Muscle of arm (tissue), 12 donors: Measurements from ENCODE around the gene FRMD1. TPM values are rescaled to one million over a fixed set of nuclear protein-coding genes. Genes with fewer than 3 reads are reported as not detected.

ENCODE experiments used
- DNase-seq: peaks from one replicate; pipeline ENCODE4 v3.0.0-alpha.2; 2013
- polyA plus RNA-seq, 12 donors: library from polyadenylated mRNA; unstranded; fragments of 120-200 nt; gene quantifications; one replicate each; pipeline ENCODE4 v1.2.1, GENCODE V29; 2013; ENCODE audit not compliant: insufficient read length in 12 of 12

Gene FRMD1
- polyA plus RNA-seq, 12 donors, result 0.10 to 7.7 (median 0.42) TPM; not detected in 1

DNA sequence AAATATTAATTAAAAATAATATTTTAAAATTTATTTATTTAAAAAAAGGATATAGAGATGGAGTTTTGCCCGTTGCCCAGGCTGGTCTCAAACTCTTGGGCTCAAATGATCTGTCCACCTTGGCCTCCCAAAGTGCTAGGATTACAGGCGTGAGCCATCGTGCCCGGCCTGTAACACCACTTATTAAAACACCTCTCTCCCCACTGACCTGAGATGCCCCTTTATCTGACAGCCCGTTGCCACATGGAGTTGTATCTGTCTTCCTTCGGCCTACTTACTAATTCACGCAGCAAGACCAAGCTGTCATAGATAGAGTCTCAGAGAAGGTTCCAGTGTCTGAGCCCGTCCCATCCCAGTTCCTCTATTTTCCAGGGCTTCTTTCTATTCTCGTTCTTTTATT is 50.8 kb downstream of the FRMD1 start:
- DNase-seq, result no peak

DNA sequence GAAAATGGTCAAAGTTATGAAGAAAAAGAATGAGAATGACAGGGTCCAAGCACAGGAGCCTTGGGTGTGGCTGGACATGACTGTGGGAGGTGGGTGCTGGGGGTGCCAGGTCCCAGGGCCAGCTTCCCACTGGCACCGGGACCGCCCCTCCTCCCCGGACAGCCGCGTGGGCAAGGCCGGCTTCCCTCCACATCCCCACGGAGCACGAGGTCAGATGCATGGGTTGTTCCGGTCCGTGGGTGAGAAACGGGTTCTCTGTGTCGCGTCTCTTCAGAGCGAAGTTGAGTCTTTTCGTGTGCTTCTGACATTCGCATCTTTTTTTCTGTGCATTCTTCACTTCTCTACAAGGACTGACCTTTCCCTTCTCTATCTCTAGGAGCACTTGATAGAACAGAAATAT is 51.5 kb downstream of the FRMD1 start:
- DNase-seq, result no peak

DNA sequence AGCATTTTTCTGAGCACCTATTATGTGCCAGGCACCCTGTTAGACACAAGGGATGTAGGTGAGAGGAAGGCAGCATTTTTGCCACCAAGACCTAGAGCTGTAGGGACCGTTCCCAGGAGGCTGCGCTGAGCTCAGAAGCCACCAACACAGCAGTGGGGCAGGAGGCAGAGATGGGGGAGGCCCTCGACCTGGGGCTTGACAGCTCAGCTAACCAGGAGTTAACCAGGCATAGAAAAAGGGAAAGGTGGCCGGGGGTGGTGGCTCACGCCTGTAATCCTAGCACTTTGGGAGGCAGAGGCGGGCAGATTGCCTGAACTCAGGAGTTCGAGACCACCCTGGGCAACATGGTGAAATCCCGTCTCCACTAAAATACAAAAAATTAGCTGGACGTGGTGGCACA is 52.1 kb downstream of the FRMD1 start:
- DNase-seq, result no peak

DNA sequence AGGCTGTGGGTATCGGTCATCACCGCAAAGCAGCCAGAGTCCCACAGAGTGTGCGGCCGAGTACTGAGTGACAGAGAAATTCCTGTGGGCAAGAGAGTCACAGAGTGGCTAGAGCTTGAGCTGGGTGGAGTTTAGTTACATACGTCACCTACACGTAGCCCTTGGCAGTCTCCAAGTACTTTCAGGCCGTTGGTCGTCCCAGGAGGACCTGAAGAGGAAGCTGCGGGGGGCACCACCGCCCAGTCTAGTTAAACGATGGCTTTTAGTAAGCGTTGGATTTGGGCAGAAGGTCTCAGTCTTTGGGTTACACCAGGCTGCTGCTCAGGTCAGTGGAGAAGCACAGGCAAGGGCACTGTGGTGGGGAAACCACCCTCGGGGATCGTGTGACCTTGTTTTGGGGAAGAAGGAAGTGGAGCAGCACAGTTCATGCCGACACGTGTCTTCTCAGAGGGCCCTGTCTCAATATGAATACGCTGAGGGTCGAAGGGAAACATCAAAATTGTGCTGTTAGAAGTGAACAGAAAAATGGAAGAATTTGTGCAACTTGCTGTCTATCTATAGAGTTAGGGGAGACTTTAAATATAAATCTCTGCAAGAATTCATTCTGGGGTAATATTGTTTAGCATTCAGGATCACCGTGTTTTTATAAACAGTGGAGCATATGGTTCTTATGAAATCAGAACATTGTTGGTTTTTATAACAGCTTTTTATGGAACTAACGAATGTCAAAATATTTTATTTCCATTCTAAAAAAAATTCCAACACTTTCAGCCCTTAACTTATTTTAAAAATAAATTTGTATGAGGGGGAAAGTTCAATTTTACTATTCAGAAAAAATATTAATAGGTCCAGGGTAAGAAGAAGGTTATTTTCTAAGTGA is 52.9 kb downstream of the FRMD1 start:
- no peak for DNase-seq

DNA sequence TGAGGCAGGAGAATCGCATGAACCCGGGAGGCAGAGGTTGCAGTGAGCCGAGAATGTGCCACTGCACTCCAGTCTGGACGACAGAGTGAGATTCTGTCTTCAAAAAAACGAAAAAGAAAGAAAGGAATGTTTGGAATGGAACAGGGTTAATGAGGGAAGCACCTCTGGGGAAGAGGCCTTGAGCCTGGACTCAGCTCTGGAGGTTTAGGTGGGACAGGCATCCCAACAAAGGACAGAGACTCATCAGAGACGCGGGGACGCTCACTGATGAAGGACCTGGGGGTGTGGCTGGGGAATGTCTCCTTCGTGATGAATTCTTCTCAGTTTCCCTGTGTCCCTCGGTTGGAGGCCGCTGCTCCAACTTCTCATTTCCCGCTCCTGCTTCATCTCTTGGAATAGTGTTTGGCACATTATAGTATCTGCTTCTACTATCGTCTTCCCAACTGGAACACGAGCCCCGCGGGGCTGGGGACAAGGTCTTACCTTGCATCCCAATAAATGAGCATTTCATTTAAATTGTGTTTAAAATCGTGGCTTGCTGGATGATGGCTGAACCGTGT is 54.0 kb downstream of the FRMD1 start:
- DNase-seq, result no peak

DNA sequence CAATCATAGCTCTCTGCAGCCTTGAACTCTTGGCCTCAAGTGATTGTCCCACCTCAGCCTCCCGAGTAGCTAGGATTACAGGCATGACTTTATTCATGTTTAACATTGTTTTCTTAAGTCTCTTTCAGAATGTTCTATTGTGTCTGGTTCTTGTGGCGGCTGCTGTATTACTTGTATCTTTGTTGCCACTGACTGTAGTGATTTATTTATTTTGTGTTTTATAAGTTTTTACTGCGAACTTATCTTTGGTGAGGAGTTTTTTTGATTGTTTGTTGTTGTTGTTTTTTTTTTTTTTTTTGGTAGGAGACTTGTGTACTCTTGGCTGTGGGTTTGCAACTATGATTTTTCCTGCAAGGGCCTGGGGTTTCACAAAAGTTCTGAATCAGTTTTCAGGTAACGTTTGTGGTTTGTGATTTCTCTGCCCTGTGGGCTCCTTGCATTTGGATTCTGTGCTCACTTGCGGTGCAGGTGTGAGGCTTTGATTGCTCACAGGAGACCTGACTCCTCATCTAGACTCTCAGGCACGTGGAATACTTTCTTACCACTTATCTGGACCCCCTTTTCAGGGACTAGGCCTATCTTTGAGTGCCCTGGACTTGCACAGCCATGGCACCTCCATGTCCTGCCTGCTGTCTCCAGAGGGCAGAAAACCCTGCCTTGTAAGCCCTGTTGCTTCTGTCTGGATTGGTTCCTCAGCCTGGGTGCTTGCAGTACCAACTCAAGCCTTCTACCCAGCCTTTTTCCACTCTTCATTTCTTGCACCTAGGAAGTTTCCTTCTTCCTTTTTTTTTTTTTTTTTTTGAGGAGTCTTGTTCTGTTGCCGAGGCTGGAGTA is 56.3 kb downstream of the FRMD1 start:
- no peak for DNase-seq

DNA sequence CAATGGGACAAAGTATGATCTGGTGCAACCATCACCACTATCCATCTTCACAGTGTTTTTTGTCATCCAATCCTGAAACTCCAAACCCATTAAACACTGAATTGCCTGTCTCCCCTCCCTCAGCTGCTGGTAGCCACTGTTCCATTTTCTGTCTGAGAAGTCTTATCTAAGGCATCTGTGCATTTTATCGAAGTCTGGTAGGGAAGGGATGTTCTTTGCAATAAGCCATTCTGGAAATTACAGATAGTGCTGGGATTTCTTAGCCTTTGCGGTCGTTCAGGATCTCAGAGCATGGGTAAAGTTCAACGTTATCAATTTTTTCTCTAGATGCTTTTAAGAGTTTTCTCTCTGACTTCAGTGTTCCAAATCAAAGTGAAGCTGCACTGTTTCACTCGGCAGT is 57.4 kb downstream of the FRMD1 start:
- no peak for DNase-seq

DNA sequence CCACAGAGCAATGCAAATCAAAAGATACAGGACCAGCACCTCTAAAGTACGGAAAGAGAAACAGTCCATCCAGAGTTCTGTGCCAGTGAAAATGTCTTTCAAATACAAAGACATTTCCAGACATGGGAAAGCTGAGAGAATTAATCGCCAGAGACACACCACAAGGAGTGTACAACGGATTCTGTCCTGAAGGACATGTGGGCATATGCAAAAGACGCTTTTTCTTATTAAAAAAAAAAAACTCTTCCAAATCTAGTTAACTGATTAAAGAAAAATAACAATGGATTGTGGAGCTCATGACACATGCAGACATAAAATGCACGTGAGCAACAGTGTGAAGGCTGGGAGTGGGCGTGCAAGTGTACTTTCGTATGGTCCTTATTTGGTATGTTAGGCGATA is 58.8 kb downstream of the FRMD1 start:
- no peak for DNase-seq

DNA sequence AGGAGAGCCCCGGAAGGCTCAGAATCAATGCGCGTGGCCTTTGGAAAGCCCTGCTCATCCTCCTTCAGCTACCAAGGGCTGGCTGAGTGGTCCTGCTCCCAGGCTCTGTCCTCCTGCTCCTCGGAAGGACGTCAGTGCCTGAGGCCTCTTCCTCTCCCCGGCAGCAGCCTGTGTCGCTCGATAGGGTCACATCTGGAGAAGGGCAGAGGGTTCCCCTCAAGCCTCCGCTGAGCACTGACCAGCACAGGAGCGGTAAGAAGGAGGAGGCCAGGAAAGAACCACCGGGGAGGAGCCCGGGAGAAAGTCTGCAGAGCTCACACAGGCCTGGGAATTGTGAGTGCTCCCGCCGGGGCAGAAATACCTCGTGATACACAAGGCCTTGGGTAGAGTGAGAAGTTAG is 60.3 kb downstream of the FRMD1 start:
- DNase-seq, result no peak

DNA sequence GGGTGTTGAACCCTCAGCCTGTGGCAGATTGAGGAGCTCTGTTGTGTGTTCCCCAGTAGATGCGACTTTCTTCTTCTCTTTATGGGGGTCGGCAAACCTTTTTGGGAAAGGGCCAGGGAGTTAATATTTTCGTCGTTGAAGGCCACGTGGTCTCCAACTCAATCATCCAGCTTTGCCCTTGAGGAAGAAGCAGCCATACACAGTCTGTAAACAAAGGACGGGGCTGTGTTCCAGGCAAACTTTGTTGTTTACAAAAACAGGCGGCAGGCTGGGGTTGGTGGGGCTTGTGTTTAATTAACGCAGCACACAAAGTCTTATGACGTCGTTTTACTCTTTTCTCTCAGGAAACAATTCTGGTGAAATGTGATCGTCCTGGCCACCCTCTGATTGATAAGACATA is 61.4 kb downstream of the FRMD1 start:
- no peak for DNase-seq

DNA sequence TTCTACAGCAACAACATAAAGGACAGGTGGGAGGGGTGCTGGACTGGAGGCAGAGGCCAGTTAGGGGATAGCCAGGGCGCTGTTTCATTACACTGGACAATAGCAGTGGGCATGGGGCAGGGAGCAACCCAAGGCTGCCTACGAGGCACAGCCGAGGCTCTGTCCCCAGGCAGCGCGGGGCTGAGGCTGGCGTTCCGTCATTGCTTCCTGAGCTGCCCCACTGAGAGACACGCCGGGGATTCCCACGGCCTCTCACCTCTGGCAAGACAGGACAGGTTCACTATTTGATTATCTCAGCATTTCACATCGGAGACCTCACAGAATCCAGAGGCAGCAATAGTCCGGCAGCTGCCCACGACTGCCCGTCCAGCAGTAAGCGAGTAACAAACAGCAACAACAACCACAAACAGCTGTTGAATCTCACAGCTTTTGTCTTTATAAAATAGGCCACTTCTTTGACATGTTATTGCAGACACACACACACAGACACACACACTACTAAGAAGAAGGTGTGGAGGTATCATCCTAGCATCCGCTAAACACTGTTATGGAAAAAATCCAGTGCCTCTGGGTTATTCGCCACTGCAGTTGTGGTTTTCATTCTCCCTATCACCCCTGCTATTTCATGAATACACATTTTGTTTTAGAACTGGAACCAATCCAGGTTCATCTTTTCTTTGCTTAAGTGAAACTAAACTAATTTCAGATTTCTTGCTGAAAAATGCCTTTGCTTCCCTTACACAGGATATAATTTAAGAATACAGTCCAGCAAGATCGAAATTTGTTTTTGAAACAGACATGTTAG is 62.1 kb downstream of the FRMD1 start:
- no peak for DNase-seq

DNA sequence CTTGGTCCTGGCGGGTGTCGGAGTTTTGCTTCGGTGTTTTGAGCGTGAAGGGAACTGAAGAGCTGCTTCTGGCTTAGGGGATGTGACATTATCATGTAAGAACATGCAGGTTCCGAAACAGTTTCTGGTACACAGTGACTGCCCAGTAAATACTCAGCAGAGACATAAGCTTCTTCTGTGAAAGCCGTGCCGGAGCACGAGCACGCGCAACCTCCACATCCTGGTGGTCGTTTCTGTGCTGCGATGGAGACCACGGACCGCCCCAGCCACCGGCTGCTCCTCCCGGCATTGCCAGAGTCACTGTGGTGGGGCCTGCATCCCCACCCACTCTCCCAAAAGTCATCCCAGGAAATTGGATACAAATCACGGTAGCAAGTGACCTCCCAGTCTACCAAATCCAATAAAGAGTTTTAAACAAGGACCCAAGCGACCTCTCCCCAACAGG is 62.8 kb downstream of the FRMD1 start:
- no peak for DNase-seq

DNA sequence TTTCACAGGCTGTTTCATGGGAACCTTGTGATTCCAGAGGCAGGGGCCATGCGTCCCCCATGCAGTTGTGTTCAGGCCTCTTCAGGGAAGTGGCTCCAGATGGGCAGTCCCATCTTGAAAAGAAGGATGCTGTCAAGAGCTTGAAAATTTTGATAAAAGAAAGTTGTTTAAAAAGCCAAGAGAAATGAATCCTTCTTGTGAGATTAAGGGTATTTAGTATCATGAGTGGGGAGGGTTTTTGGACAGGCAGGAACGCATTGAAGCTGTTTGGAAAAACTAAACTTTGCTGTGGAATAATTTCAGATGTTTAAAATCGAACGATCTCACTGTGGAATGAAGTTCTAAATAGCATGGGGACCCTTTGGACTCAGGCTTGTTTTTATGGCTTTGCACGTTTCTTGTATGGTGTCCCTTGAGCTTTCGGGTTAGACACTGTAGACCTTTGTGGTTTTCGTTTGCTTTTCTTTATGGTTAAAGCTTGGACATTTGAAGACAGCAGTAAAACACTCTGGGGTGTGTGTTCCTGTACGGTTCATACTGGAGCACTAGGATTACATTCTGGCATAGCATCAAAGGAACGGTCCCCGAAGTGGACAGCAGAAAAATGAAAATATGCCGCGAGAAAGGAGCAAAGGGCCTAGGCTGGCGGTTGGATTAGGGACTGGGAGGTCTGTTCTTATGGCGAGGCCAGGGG is 63.4 kb downstream of the FRMD1 start:
- peak; percentile 52 for DNase-seq

DNA sequence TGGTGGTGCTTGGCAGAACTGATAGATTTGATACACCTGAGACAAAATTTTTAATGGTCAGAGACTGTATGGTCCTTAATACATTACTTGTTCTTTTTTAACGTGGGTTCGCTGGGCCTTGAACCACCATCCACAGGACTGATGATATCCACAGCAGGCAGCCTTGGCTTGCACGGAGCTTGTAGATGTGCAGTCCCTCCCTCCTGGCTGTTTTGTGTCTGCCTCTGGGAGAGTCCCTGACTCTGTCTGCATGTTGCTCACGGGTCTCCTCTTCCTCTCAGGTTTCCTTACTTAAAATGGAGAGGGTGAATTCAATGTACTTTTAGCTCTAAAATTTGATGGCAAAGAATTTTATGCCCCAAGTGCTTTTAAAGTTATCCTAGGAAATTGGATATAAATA is 64.0 kb downstream of the FRMD1 start:
- DNase-seq, result no peak

DNA sequence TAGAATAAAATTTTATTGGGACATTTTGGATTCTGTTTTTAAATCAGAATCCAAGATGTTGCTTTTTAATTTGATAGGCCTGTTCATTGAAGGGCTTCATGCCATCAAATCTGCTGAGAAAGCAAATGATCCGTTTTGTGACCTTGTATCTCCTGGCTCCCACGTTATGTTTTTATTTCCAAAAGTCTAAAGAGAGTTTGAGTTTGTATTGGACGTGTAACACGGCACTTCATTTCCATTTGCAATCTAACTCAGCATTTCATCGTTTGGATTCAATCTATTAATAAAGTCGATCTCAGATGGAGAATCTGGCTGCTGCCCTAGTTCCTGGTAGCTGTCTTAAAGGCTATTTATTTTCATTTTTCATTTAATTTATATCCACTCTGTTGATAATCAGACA is 64.6 kb downstream of the FRMD1 start:
- DNase-seq, result peak; percentile 61

DNA sequence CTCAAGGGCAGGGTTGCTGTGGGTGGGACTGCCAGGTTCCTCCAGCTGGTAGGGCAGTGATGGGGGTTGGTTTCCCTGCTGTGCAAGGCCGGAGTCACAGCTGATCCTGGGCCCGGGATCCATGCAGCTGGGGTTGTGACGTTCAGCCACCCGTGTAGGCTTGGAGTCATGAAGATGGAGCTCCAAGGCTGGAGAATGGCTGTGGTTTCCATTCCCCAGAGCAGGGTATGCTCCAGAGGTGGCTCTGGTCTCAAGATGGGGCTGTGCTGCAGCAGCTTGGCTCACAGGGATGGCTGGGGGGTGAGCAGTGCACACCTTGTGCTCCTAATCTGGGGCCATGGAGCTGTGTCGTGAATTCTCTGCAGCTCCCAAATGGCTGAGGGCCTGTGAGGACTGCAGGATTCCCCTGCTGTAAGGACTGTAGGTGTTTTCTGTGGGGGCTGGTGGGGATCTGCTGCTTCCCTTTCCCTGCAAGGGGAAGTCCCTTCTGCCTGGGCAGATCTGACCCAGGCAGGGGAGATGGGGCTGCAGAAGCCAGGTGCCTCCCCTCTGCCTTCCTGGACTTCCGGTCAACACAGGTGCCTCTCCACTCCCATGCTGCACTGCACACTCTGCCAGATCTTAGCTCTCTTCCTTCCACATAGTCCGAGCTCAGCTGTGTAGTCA is 65.6 kb downstream of the FRMD1 start:
- DNase-seq, result no peak

DNA sequence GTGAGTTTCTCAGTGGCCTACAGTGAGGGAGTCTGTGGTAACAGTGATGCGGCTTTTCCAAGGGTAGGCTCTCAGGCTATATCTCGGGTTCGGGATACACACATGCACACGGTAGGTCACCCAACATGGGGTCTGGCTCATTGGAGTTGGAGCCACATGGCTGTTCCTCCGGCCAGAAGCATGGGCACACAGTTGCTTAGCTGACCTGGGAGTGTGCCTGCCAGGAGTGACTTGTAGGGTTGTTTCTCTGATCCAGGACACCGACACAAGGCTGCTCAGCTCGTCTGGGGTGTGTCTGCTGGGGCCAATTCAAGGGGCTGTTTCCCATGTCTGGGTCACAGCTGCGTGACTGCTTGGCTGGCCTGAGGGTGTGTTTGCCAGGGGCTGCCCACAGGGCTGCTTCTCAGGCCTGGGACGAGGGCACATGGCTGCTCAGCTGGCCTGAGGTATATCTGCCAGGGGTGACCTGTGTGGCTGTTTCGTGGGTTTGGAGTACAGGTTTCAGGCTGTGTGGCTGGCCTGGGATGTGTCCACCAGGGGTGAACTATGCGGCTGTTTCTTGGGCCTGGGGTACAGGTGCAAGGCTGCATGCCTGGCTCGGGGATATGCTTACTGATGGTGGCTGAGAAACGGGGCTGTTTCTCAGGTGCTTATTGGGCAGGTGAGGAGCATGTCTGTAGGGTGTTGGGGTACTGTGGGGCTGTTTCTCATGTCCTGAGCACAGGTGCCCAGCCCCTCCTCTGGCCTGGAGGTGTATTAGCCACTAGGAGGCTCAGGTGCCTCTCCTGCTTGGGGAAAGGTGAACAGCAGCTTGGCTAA is 66.4 kb downstream of the FRMD1 start:
- DNase-seq, result no peak

DNA sequence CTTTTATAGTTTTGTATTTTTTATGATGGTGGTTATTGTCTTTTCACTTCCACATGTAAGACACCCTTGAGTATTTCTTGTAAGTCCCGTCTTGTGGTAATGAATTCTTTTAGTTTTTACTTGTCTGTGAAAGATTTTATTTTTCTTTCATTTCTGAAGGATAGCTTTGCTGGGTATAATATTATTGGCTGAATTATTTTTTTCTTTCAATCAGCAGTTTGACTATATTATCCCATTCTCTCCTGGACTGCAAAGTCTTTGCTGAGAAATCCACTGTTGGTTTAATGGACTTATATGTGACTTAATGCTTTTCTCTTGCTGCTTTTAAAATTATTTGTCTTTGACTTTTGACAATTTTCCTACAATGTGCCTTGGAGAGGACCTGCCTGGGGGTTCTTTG is 67.7 kb downstream of the FRMD1 start:
- DNase-seq, result no peak

DNA sequence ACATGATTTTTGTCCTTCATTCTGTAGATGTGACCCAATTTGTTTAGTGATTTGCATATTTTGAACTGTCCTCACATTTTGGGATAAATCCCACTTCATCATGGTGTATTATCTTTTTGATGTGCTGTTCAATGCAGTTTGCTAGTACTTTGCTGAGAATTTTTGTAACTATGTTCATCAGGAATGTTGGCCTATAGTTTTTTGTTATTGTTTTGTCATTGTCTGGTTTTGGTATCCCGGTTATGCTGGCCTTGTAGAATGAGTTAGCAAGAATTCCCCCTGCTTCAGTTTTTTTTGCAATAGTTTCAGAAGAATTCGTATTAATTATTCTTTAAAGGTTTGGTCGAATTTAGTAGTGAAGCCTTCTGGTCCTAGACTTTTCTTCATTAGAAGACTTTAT is 69.7 kb downstream of the FRMD1 start:
- no peak for DNase-seq
